ENCODE measurements around the gene RAPGEF2. TPM values are rescaled to one million over a fixed set of nuclear protein-coding genes. Genes with fewer than 3 reads are reported as not detected.
"Not testable (repeated sequence)": the region's sequence is repeated elsewhere in the genome, so short reads cannot be mapped to it uniquely, and the experiment has no call there.

Gene RAPGEF2
- total and polyA plus RNA-seq, 2 donors (not counting 3 experiments of a cell fraction or from before 2014, with no cell fraction given) = 28.7 to 55.2 TPM

DNA sequence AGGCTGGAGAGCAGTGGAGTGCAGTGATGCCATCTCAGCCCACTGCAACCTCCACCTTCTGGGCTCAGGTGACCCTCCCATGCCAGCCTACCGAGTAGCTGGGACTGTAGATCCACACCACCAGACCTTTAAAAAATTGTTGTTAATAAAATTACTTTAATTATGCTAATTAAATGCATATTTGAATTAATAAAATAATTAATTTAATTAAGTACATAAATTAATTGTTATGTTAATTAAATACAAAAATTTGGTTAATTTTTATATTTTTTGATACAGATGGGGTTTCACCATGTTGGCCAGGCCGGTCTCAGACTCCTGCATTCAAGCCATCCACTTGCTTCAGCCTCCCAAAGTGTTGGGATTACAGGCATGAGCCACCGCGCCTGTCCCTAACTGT is 12.6 kb upstream of the RAPGEF2 start:
- dilution Hi-C loops (cut with MboI; ENCODE audit: extremely low pct_ligation_motif_present, low sequenced_read_pairs) = no loop called here

GRCh38 chr4:159094156-159094555 is 8.7 kb upstream of the RAPGEF2 start:
- H3K4me1 ChIP-seq (ENCODE audit: control insufficient read depth, extremely low read depth, insufficient read depth, low read length) = peaks cover 14% of the 10 kb centered on the region
- H3K9me1 ChIP-seq (replicated peaks; ENCODE audit: control insufficient read depth, extremely low read depth, insufficient read depth, low read length); H3K9ac ChIP-seq (replicated peaks; ENCODE audit: extremely low read depth, insufficient read depth, low read length); H3K27ac ChIP-seq (ENCODE audit: insufficient read depth, low read depth, low read length); DNase-seq (ENCODE audit: low read depth, low spot score); dilution Hi-C loops (cut with MboI; ENCODE audit: extremely low pct_ligation_motif_present, low sequenced_read_pairs); FAIRE-seq; BruUV-seq (replicated peaks); H3K9me3 ChIP-seq (replicated peaks; ENCODE audit: control insufficient read depth, insufficient read depth, low read length); intact Hi-C loops (cut with micrococcal nuclease); H3K79me2 ChIP-seq (ENCODE audit: control insufficient read depth, insufficient read depth, low read length); H2AFZ ChIP-seq (ENCODE audit: low read depth, low read length); H3K4me3 ChIP-seq (replicated peaks in 1 of 3; ENCODE audit: insufficient read depth in 1 of 3, low read depth in 1 of 3, low read length in 3 of 3); H4K20me1 ChIP-seq (replicated peaks; ENCODE audit: control insufficient read depth, extremely low read depth, insufficient read depth, low read length); POLR2A ChIA-PET; H3K36me3 ChIP-seq (ENCODE audit: control insufficient read depth in 2 of 2, extremely low read depth in 1 of 2, insufficient read depth in 2 of 2, low read length in 2 of 2); H3K27me3 ChIP-seq (ENCODE audit: control insufficient read depth in 2 of 2, insufficient read depth in 2 of 2, low read length in 2 of 2); H3K4me2 ChIP-seq (ENCODE audit: insufficient read depth, low read length): not testable (repeated sequence)
- CTCF ChIA-PET = interaction anchor here (0.8 kb wide), 1 partner anchor 91 kb away, joined by 3 read pairs; no protein-coding TSS in a partner anchor

More for the DNA sequence above, 12.6 kb upstream of the RAPGEF2 start:
- H3K27ac ChIP-seq (ENCODE audit: insufficient read depth, low read depth, low read length) = no peak overlapping the region
- no peaks in the 10 kb centered on the region for H3K9me1 ChIP-seq (replicated peaks; ENCODE audit: control insufficient read depth, extremely low read depth, insufficient read depth, low read length)
- H3K4me1 ChIP-seq (ENCODE audit: control insufficient read depth, extremely low read depth, insufficient read depth, low read length) = no peaks in the 10 kb centered on the region
- no peak overlapping the region for H2AFZ ChIP-seq (ENCODE audit: low read depth, low read length)
- TF ChIP-seq EZH2 (IDR thresholded peaks at IDR 0.05; ENCODE audit: borderline replicate concordance, low read depth, low read length, severe bottlenecking) (no peak), FOS (IDR thresholded peaks at IDR 0.05; ENCODE audit: borderline replicate concordance, insufficient read depth, low read length) (no peak), POLR2AphosphoS5 (IDR thresholded peaks at IDR 0.05; ENCODE audit: insufficient read depth, low read depth, low read length) (no peak), POLR2A (IDR thresholded peaks at IDR 0.05; ENCODE audit: low read depth, low read length) (no peak), JUN (IDR thresholded peaks at IDR 0.05; ENCODE audit: borderline replicate concordance, insufficient read depth, insufficient read length, low read depth) (no peak), MYC (IDR thresholded peaks at IDR 0.05; ENCODE audit: low read depth, low read length) (no peak), GATA2 (IDR thresholded peaks at IDR 0.05; ENCODE audit: insufficient read depth, insufficient read length, low read depth, low read length) (no peak), CTCF (IDR thresholded peaks at IDR 0.05; ENCODE audit: extremely low read depth in 1 of 2, insufficient read depth in 1 of 2, low read depth in 1 of 2, low read length in 2 of 2) (no peak), MAX (IDR thresholded peaks at IDR 0.05; ENCODE audit: insufficient read depth, insufficient read length) (no peak)
- no peaks in the 10 kb centered on the region for H3K27me3 ChIP-seq (ENCODE audit: control insufficient read depth in 2 of 2, insufficient read depth in 2 of 2, low read length in 2 of 2)
- H3K4me3 ChIP-seq (replicated peaks in 1 of 3; ENCODE audit: insufficient read depth in 1 of 3, low read depth in 1 of 3, low read length in 3 of 3) = no peak overlapping the region
- H4K20me1 ChIP-seq (replicated peaks; ENCODE audit: control insufficient read depth, extremely low read depth, insufficient read depth, low read length) = no peaks in the 10 kb centered on the region
- no TSS peak for BruUV-seq (replicated peaks)
- DNase-seq (ENCODE audit: low read depth, low spot score) = no peak
- H3K4me2 ChIP-seq (ENCODE audit: insufficient read depth, low read length) = no peak overlapping the region
- FAIRE-seq = no peak
- CTCF ChIA-PET = no interaction called here
- no peaks in the 10 kb centered on the region for H3K36me3 ChIP-seq (ENCODE audit: control insufficient read depth in 2 of 2, extremely low read depth in 1 of 2, insufficient read depth in 2 of 2, low read length in 2 of 2)
- no peak overlapping the region for H3K9ac ChIP-seq (replicated peaks; ENCODE audit: extremely low read depth, insufficient read depth, low read length)
- no peaks in the 10 kb centered on the region for H3K9me3 ChIP-seq (replicated peaks; ENCODE audit: control insufficient read depth, insufficient read depth, low read length)
- H3K79me2 ChIP-seq (ENCODE audit: control insufficient read depth, insufficient read depth, low read length) = no peaks in the 10 kb centered on the region
- intact Hi-C loops (cut with micrococcal nuclease) = no loop called here
- POLR2A ChIA-PET = no interaction called here
